ENCODE results near the gene LRWD1. TPM values are rescaled to one million over a fixed set of nuclear protein-coding genes. Genes with fewer than 3 reads are reported as not detected.
"Not testable (repeated sequence)": the region's sequence is repeated elsewhere in the genome, so short reads cannot be mapped to it uniquely, and the experiment has no call there.

Gene LRWD1
- total RNA-seq, 1 donor from 2014 or later, result 14.0 TPM

DNA sequence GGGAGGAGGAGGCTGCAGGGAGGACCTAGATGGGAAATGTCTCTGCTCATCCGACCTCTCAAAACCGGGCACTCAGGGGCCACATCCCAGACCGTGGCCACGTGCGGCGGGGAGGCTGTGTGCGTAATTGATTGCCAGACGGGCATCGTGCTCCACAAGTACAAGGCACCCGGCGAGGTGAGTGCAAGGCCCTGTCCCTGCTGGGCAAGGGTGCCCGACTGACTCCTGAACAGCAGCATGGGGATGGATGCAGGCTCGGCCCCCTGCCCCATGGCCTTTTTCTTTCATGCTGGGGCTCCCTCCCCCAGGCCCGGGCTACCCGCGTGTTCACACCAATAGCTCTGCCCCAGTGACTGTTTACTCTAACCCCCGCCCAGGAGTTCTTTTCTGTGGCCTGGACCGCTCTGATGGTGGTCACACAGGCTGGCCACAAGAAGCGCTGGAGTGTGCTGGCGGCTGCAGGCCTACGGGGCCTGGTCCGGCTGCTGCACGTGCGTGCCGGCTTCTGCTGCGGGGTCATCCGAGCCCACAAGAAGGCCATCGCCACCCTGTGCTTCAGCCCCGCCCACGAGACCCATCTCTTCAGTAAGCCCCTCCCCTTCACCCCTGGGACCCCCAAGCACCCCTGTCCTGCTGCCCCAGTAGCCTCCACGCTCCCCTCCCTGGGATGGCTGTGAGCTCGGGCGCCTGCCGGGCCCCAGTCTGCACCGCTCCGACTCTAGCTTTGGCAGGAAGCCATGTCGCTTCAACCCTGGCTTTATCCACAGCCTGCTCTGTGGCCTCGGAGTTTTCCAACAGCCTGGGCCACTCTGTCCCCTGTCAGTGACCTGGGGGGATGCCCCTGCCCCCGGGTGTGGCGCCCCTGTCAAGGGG, 3.9 kb downstream of the LRWD1 start:
- DNase-seq (ENCODE audit: low spot score), result no peak

DNA sequence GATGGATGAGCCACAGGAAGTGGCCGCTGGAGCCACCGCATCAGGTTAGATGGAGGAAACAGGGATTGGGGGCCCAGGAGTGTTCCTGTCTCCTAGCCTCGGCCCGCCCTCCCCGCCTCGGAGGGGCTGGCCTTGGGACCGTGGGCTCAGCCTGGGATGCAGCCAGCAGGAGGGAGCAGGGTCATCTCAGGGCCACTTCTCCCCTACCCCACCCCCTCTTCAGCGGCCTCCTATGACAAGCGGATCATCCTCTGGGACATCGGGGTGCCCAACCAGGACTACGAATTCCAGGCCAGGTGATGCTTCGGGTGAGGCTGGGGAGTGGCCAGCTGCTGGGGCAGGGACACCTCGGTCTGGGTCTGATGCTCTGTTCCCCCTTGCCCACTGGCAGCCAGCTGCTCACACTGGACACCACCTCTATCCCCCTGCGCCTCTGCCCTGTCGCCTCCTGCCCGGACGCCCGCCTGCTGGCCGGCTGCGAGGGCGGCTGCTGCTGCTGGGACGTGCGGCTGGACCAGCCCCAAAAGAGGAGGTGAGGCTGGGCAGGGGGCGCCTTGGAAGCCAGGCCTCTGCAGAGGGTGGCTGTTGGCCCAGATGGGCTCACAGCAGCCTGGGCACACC, 4.7 kb downstream of the LRWD1 start:
- DNase-seq (ENCODE audit: low spot score), result no peak

DNA sequence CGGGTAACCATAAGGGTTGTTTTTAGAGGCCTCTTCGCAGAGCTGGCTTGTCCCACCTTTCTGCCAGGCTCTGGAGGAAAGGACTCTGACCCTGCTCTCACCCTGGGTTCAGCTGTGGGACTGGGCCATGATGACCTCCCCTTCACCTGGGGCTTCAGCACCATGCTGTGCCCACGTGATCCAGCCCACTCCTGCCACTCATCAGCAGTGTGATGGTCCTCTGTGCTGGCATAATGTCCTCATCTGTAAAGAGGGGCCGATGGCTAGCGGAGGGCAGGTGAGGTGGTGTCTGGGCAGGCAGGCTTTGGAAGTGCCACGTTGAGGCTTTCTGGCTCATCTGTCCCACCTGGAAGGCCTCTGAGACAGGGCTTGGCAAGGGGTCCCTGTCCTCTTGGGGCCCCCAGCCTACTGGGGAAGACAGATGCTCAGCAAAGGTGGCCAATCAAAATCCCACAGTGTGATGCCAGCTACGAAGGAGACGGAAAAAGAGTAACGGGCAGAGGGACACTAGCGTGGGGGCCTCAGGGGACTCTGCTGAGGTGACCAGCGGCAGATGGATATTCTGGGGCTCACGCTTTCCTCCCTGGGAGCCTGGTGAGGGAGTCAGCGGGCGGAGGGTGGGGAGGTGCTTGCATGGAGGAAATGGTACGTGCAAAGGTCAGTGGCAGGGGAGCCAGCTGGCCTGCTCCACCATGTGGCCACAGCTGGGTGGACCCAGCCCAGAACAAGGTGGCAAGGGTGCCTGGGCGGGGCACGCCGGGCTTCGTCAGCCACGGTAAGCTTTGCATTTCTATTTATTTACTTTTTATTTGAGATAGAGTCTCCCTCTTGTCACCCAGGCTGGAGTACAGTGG, 5.4 kb downstream of the LRWD1 start:
- no peak for DNase-seq (ENCODE audit: low spot score)

GRCh38 chr7:102471791-102472125, 7.0 kb downstream of the LRWD1 start:
- DNase-seq (ENCODE audit: low spot score), result no peak

DNA sequence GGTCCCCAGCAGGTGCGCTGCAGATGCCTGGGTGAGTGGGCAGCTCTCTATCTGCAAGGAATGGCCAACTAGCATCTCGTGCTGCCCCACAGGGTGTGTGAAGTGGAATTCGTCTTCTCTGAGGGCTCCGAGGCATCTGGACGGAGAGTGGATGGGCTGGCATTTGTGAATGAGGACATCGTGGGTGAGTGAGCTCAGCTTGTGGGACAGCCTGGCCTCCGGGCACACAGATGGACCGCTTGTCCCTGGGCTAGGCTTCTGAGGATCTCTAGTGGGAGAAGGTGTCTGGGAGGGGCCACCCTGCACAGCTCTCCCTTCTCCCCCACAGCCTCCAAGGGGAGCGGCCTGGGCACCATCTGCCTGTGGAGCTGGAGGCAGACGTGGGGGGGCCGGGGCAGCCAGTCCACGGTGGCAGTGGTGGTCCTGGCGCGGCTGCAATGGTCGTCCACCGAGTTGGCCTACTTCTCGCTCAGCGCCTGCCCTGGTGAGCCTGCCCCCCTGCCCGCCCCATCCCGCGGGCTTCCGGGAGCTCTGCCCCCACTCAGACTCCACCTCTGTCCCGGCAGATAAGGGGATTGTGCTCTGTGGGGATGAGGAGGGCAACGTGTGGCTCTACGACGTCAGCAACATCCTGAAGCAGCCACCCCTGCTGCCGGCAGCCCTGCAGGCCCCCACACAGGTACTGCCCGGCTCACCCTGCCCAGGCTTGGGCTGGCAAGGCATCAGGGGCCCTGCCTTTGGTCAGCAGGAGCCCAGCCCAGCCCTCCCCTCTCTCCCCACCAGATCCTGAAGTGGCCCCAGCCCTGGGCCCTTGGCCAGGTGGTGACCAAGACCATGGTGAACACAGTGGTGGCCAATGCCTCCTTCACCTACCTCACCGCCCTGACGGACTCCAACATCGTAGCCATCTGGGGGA, 7.6 kb downstream of the LRWD1 start:
- DNase-seq (ENCODE audit: low spot score), result no peak

DNA sequence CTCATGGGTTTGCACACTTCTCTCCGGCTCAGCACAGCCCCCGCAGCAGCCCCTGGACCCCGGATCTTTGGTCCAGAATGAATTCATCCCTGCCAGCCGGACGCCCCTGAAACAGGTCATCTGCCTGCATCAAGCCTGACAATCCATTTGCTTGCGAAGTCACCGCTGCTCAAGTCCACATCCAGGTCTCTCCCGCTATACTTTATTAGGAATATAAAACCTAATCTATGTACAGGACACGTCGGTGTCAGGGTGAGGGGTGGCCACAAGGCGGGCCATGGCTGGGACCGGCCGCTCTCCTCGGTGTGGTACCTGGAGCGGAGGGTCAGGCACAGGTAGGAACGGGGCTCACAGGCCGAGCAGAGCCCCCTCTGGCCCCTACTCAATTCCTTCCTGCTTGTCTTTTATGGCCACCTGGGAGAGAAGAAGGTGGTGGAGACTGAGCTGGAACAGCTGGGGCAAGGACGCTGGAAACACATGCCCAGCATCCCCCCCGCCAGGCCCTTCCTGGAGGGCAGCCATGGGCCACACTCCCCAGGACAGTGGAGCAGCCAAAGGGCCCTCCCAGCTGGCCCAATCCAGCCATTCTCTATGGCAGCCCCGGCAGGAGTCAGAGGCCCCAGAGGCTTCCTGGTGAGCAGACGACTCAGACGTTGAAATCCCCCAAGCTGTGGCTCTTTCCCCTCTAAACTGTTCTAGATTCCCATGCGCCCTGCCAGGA, 8.6 kb downstream of the LRWD1 start:
- DNase-seq (ENCODE audit: low spot score), result no peak

DNA sequence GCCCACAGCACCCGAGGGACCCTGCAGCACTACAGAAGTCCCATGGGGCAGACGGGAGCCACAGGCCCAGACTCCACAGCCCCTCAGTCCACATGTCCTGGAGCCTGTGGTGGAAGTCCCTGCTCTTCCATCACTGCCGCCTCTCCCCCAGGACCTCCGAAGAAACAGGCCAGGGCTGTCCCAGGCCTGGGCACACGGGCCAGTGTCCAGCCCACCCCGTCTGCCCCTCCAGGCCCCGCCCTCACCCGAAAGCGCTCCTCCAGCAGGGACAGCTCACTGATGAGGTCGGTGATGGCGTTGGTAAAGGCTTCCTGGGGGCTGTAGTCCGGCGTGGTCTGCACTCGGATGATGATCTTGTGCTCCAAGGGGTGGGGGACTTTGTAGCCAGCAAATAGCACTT, 9.3 kb downstream of the LRWD1 start:
- DNase-seq (ENCODE audit: low spot score), result not testable (repeated sequence)

- DNase-seq (ENCODE audit: low spot score), result not testable (repeated sequence)
Measured at GRCh38 chr7:102474736-102475435, 10.1 kb downstream of the LRWD1 start.

DNA sequence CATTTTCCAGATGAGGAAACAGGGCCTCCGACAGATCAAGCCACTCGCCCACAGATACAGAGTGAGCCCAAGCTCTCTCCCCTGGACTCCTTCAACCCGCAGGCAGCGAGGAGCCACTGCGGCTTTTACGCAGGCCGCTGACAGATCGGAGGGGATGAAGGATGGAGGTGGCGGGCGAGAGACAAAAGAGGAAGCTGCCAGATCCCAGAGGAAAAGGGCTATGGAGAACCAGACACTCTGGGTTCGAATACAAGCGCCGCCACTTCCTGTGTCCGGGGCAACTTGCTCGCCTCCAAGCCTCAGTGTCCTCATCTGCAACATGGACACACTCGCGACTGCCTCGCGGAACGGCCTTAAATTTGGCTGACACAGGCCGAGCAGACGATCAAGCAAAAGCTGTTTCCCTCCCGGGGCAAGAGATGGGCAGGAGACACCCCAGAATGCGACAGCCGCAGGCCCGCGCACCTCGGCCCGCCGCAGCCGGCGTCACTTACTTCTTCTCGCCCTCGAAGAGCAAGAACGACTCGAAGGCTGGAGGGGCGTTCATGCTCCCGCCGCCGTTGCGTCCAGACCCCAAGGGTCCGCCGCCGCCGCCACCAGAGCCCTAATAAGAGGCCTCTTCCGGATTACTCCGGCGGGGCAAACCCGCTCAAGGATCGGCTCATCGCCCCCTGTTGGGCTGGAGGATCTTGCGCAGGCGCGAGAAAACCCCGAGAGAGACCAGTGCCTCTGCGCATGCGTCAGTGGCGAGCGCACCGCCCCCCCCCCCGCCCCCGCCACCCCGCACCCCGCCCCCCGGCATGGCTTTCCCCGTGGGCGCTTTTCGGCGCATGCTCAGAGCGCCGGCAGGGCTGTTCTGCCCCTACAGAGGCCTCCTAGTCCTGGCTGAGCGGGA, 13.8 kb downstream of the LRWD1 start, which contains the start of gene POLR2J:
Gene POLR2J, minus strand, starts transcription at position 609 of the 895 bp plus-strand sequence. Its CDS starts 62 bp downstream, at position 547.
- DNase-seq (ENCODE audit: low spot score), result peak; percentile 91

DNA sequence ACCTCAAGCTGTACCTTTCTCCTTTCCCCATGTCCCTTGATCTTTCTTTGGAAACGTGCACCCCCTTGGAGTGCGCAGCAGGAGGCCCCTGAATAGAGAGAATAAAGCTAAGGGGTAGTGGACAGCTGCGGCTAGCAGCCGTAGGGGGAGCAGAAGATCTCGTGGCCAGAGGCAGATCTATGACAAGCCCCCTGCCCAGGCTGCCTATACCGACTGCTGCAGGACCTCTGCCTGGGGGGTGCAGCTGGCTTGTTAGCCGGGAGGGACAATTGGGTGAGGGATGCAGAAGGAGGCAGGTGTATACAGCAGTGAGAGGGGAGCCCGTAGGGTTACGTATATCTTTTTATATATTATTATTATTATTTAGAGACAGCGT, 14.4 kb downstream of the LRWD1 start:
- not testable (repeated sequence) for DNase-seq (ENCODE audit: low spot score)

GRCh38 chr7:102479982-102480637, 15.3 kb downstream of the LRWD1 start:
- DNase-seq (ENCODE audit: low spot score), result not testable (repeated sequence)

GRCh38 chr7:102481962-102482361, 17.2 kb downstream of the LRWD1 start:
- not testable (repeated sequence) for DNase-seq (ENCODE audit: low spot score)

- not testable (repeated sequence) for DNase-seq (ENCODE audit: low spot score)
Measured at GRCh38 chr7:102484317-102484716, 19.5 kb downstream of the LRWD1 start.

GRCh38 chr7:102490529-102491075, 25.8 kb downstream of the LRWD1 start:
- not testable (repeated sequence) for DNase-seq (ENCODE audit: low spot score)

DNA sequence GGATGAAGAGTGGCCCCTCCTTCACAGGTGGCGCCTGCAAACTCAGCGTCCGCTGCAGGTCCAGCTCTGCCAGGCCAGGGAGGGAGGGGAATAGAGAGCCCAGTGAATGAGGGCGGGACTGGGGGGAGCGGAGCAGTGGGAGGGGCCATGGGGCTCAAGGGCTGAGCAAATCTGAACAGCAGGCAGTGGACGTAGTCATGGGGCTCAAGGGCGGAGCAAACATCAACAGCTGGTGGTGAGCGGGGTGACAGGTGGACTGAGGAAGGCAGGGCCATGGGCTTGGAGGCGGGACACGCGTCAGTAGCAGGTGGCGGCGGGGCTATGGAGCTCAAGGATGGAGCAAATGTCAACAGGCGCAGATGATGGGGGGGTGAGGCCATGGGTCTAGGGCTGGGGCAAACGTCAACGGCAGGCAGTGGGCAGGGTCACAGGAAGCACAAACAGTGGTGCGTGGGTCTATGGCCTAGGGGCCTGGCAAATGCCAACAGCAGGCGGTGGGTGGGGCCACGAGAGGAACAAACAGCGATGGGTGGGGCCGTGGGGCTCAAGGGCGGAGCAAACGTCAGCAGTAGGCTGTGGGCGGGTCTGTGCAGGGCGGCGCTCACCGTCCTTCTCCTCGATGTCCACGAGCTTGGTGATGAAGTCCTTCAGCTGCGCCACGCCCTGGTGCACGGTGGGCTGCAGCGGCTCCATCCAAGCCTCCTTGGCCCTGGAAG, 28.6 kb downstream of the LRWD1 start:
- DNase-seq (ENCODE audit: low spot score), result not testable (repeated sequence)

GRCh38 chr7:102494026-102494425, 29.2 kb downstream of the LRWD1 start:
- not testable (repeated sequence) for DNase-seq (ENCODE audit: low spot score)

Data from umbilical cord (tissue), 2 donors.